ENCODE measurements around the gene WDR1.

WDR1 gene

DNA sequence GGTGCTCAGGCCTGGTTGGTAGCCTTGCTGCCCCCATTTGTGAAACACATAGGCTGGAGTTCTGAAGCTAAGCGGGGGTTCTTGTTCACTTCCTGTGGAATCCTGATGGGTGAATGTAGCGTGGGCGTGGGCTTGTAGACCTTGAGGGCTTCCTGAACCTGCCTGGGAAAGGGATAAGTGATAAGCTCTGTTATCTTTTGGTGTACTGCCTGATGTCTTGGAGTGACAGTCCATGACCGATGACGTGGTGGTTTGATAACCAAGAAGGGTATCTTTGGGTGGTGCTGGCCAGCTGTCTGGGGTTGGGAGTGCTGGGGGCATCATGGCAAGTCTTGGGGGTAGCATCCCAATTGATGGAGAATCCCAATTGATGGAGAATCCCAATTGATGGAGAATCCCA lies 17.5 kb upstream of the WDR1 start:
- Histone ChIP-seq H3K27me3 (ENCODE audit: low read depth, low read length) (peaks cover 36% of the 10 kb centered on the region; the same call in 1 of the 2 replicates), H3K9me3 (ENCODE audit: insufficient read depth, low read length) (no peaks in the 10 kb centered on the region), H2AFZ (ENCODE audit: low read depth, low read length) (no peak overlapping the region), H3K4me1 (ENCODE audit: low read length) (no peaks in the 10 kb centered on the region), H3K4me3 (ENCODE audit: low read length) (no peak overlapping the region), H3K36me3 (replicated peaks; ENCODE audit: low read depth, low read length) (no peaks in the 10 kb centered on the region), H3K27ac (ENCODE audit: low read length) (no peak overlapping the region), H3K4me2 (ENCODE audit: low read length) (no peak overlapping the region), H4K20me1 (ENCODE audit: insufficient read depth, low read length) (no peaks in the 10 kb centered on the region), H3K9ac (ENCODE audit: low read length) (no peak overlapping the region), H3K79me2 (ENCODE audit: low read length) (no peaks in the 10 kb centered on the region)
- TF ChIP-seq CTCF (IDR thresholded peaks at IDR 0.05; ENCODE audit: low read depth, low read length) (no peak), EZH2phosphoT487 (IDR thresholded peaks at IDR 0.05; ENCODE audit: low read depth) (no peak)

- H3K27ac ChIP-seq (ENCODE audit: low read length): no peak overlapping the region
- no peaks in the 10 kb centered on the region for H3K79me2 ChIP-seq (ENCODE audit: low read length)
- no peaks in the 10 kb centered on the region for H4K20me1 ChIP-seq (ENCODE audit: insufficient read depth, low read length)
- no peak for TF ChIP-seq CTCF (IDR thresholded peaks at IDR 0.05; ENCODE audit: low read depth, low read length)
- TF ChIP-seq EZH2phosphoT487 (IDR thresholded peaks at IDR 0.05; ENCODE audit: low read depth): no peak
- no peak overlapping the region for H2AFZ ChIP-seq (ENCODE audit: low read depth, low read length)
- H3K4me2 ChIP-seq (ENCODE audit: low read length): no peak overlapping the region
- no peak overlapping the region for H3K9ac ChIP-seq (ENCODE audit: low read length)
- peaks cover 34% of the 10 kb centered on the region for H3K27me3 ChIP-seq (ENCODE audit: low read depth, low read length)
- H3K9me3 ChIP-seq (ENCODE audit: insufficient read depth, low read length): no peaks in the 10 kb centered on the region
- H3K4me3 ChIP-seq (ENCODE audit: low read length): no peak overlapping the region
- H3K36me3 ChIP-seq (replicated peaks; ENCODE audit: low read depth, low read length): no peaks in the 10 kb centered on the region
- no peaks in the 10 kb centered on the region for H3K4me1 ChIP-seq (ENCODE audit: low read length)
Observed at GRCh38 chr4:10131202-10131601, 14.6 kb upstream of the WDR1 start.

GRCh38 chr4:10130178-10130888 lies 13.7 kb upstream of the WDR1 start:
- no peak overlapping the region for H3K4me2 ChIP-seq (ENCODE audit: low read length)

More at GRCh38 chr4:10130178-10130888, 13.7 kb upstream of the WDR1 start:
- H3K9ac ChIP-seq (ENCODE audit: low read length): no peak overlapping the region
- no peaks in the 10 kb centered on the region for H3K79me2 ChIP-seq (ENCODE audit: low read length)
- no peak overlapping the region for H2AFZ ChIP-seq (ENCODE audit: low read depth, low read length)
- H3K9me3 ChIP-seq (ENCODE audit: insufficient read depth, low read length): no peaks in the 10 kb centered on the region
- TF ChIP-seq EZH2phosphoT487 (IDR thresholded peaks at IDR 0.05; ENCODE audit: low read depth) (no peak), CTCF (IDR thresholded peaks at IDR 0.05; ENCODE audit: low read depth, low read length) (no peak)
- peaks cover 28% of the 10 kb centered on the region for H3K27me3 ChIP-seq (ENCODE audit: low read depth, low read length)
- no peak overlapping the region for H3K27ac ChIP-seq (ENCODE audit: low read length)
- no peaks in the 10 kb centered on the region for H3K4me1 ChIP-seq (ENCODE audit: low read length)
- no peaks in the 10 kb centered on the region for H4K20me1 ChIP-seq (ENCODE audit: insufficient read depth, low read length)
- H3K36me3 ChIP-seq (replicated peaks; ENCODE audit: low read depth, low read length): no peaks in the 10 kb centered on the region
- H3K4me3 ChIP-seq (ENCODE audit: low read length): no peak overlapping the region
